MCF 10A (cell line): ENCODE data around the gene ZNF804B. TPM values are rescaled to one million over a fixed set of nuclear protein-coding genes. Genes with fewer than 3 reads are reported as not detected.

Source experiments
- BruUV-seq: library from RNA; stranded (reverse); fragments of 400-500 nt; replicated peaks from 2 replicates; lab custom pipeline; 2021; lab: Mats Ljungman, UMichigan
- CTCF ChIA-PET: fragments of 300-600 bp; sonication (Branson Sonifier 250); formaldehyde crosslinking; extraction: SDS; loops from one replicate; lab custom pipeline; 2021; ENCODE audit warnings: antibody characterized with exemption, inconsistent platforms; lab: Yijun Ruan, JAX
- POLR2A ChIA-PET: fragments of 300-600, 350-650 bp; sonication (Branson Sonifier 250); formaldehyde crosslinking; extraction: SDS; loops from one replicate; lab custom pipeline; 2020; ENCODE audit warnings: antibody characterized with exemption, inconsistent platforms; lab: Yijun Ruan, JAX
- DNase-seq: peaks from one replicate; pipeline ENCODE4 v3.0.0-alpha.2; 2018; ENCODE audit not compliant: unreplicated experiment
- H3K27ac Mint-ChIP-seq: one replicate; pipeline ENCODE4 v1.8.0; 2022; ENCODE audit warnings: mild to moderate bottlenecking, low read depth, mixed read lengths; ENCODE audit not compliant: unreplicated experiment
- H3K27me3 Mint-ChIP-seq: one replicate; pipeline ENCODE4 v1.8.0; 2022; ENCODE audit warnings: mixed read lengths; ENCODE audit not compliant: insufficient read depth, unreplicated experiment
- H3K36me3 Mint-ChIP-seq: one replicate; pipeline ENCODE4 v1.8.0; 2022; ENCODE audit warnings: mild to moderate bottlenecking, moderate library complexity, mixed read lengths; ENCODE audit not compliant: insufficient read depth, unreplicated experiment
- H3K4me1 Mint-ChIP-seq: one replicate; pipeline ENCODE4 v1.8.0; 2022; ENCODE audit warnings: mixed read lengths; ENCODE audit not compliant: insufficient read depth, unreplicated experiment
- H3K4me3 Mint-ChIP-seq: one replicate; pipeline ENCODE4 v1.8.0; 2022; ENCODE audit warnings: mild to moderate bottlenecking, moderate library complexity, mixed read lengths; ENCODE audit not compliant: unreplicated experiment
- H3K9me3 Mint-ChIP-seq: one replicate; pipeline ENCODE4 v1.8.0; 2022; ENCODE audit warnings: mixed read lengths; ENCODE audit not compliant: unreplicated experiment
- CTCF ChIP-seq: fragments of 200-600 bp; IDR thresholded peaks from one replicate; pipeline ENCODE4 v1.8.0; 2022; ENCODE audit warnings: antibody characterized with exemption, mild to moderate bottlenecking; ENCODE audit not compliant: unreplicated experiment
- intact Hi-C: fragments of 100-400 bp; cut with micrococcal nuclease; formaldehyde crosslinking; loops from 2 replicates; pipeline ENCODE4 v1.14.1; 2022
- total RNA-seq: library from RNA; stranded (reverse); gene quantifications from 2 replicates; pipeline ENCODE4 v1.2.3, GENCODE V29; 2022

ZNF804B gene
- total RNA-seq, 1 experiment from 2014 or later = not detected

- ChIA-PET POLR2A (no interaction called here), CTCF (no interaction called here)
- BruUV-seq = no TSS peak
- Mint-ChIP-seq H3K4me1 (no peaks in the 10 kb centered on the region), H3K36me3 (no peaks in the 10 kb centered on the region), H3K4me3 (no peak overlapping the region), H3K27me3 (no peaks in the 10 kb centered on the region), H3K27ac (no peak overlapping the region), H3K9me3 (no peaks in the 10 kb centered on the region)
- no peak for DNase-seq
- TF ChIP-seq CTCF = no peak
- intact Hi-C loops = no loop called here
Measured at GRCh38 chr7:89308535-89308934, 549.0 kb downstream of the ZNF804B start.

- no TSS peak for BruUV-seq
- TF ChIP-seq CTCF = no peak
- ChIA-PET POLR2A (no interaction called here), CTCF (no interaction called here)
- Mint-ChIP-seq H3K4me1 (no peaks in the 10 kb centered on the region), H3K9me3 (no peaks in the 10 kb centered on the region), H3K4me3 (no peak overlapping the region), H3K27me3 (no peaks in the 10 kb centered on the region), H3K27ac (no peak overlapping the region), H3K36me3 (no peaks in the 10 kb centered on the region)
- intact Hi-C loops = no loop called here
- DNase-seq = no peak
Measured at GRCh38 chr7:89311886-89312285, 552.4 kb downstream of the ZNF804B start.

GRCh38 chr7:89312551-89312950 is 553.1 kb downstream of the ZNF804B start:
- H3K27me3 Mint-ChIP-seq = no peaks in the 10 kb centered on the region
- POLR2A ChIA-PET = no interaction called here
- no peak for DNase-seq

GRCh38 chr7:89316584-89317251 is 557.2 kb downstream of the ZNF804B start:
- Mint-ChIP-seq H3K4me1 (no peaks in the 10 kb centered on the region), H3K9me3 (no peaks in the 10 kb centered on the region), H3K27ac (no peak overlapping the region), H3K27me3 (no peaks in the 10 kb centered on the region), H3K4me3 (no peak overlapping the region), H3K36me3 (no peaks in the 10 kb centered on the region)
- no peak for DNase-seq
- BruUV-seq = no TSS peak
- intact Hi-C loops = no loop called here
- CTCF ChIA-PET = no interaction called here
- TF ChIP-seq CTCF = no peak
- POLR2A ChIA-PET = no interaction called here

More at GRCh38 chr7:89312551-89312950, 553.1 kb downstream of the ZNF804B start:
- intact Hi-C loops = no loop called here
- Mint-ChIP-seq H3K4me1 (no peaks in the 10 kb centered on the region), H3K9me3 (no peaks in the 10 kb centered on the region), H3K27ac (no peak overlapping the region), H3K4me3 (no peak overlapping the region), H3K36me3 (no peaks in the 10 kb centered on the region)
- no TSS peak for BruUV-seq
- TF ChIP-seq CTCF = no peak
- CTCF ChIA-PET = interaction anchor here (0.6 kb wide), 1 partner anchor 45 kb away, joined by 3 read pairs; no protein-coding TSS in a partner anchor
